Measurements from ENCODE around the gene BIRC7.

Gene BIRC7

GRCh38 chr20:63268671-63269439, 33.1 kb downstream of the BIRC7 start:
- DNase-seq, result no peak

GRCh38 chr20:63269724-63270123, 34.0 kb downstream of the BIRC7 start:
- DNase-seq, result no peak

GRCh38 chr20:63270606-63271325, 35.1 kb downstream of the BIRC7 start:
- no peak for DNase-seq

- DNase-seq, result peak; percentile 75 to 86 (median 83)
These were observed 36.7 kb downstream of the BIRC7 start, which contains the start of gene ARFGAP1 for GRCh38 chr20:63272105-63273058. ARFGAP1 (plus strand) TSS chr20:63272813; CDS start chr20:63275581, 2,768 bp downstream.

- DNase-seq, result no peak
These were observed 37.4 kb downstream of the BIRC7 start for GRCh38 chr20:63273059-63273579.

GRCh38 chr20:63273635-63274380, 38.1 kb downstream of the BIRC7 start:
- DNase-seq, result no peak

- no peak for DNase-seq
These were observed 38.9 kb downstream of the BIRC7 start for GRCh38 chr20:63274381-63275228.

DNA sequence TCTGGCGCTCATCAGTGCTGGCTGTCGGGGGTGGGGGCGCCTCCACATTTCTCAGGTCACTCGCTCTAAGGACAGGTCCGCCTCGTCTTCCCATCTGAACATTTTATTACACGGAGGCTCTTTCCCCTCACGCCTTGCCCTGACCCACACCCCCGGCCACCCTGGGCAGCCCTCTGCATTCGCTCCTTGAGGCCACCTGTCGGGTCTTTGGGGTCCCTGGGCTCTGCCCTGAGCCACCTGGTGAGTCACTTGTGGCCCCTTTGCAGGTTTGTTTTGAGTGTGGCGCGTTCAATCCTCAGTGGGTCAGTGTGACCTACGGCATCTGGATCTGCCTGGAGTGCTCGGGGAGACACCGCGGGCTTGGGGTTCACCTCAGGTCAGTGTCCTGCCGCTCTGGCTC, 40.1 kb downstream of the BIRC7 start:
- DNase-seq, result no peak

- no peak for DNase-seq
These were observed 41.3 kb downstream of the BIRC7 start for GRCh38 chr20:63276956-63277355.

- DNase-seq, result no peak
These were observed 42.0 kb downstream of the BIRC7 start for GRCh38 chr20:63277466-63278272.

GRCh38 chr20:63278661-63279060, 43.0 kb downstream of the BIRC7 start:
- DNase-seq, result no peak

- DNase-seq, result no peak
These were observed 44.2 kb downstream of the BIRC7 start for GRCh38 chr20:63279931-63280330.

- no peak for DNase-seq
These were observed 44.7 kb downstream of the BIRC7 start for GRCh38 chr20:63280371-63280770.

- no peak for DNase-seq
These were observed 45.3 kb downstream of the BIRC7 start for GRCh38 chr20:63280929-63281545.

- DNase-seq, result no peak
These were observed 46.3 kb downstream of the BIRC7 start for GRCh38 chr20:63281742-63282665.

DNA sequence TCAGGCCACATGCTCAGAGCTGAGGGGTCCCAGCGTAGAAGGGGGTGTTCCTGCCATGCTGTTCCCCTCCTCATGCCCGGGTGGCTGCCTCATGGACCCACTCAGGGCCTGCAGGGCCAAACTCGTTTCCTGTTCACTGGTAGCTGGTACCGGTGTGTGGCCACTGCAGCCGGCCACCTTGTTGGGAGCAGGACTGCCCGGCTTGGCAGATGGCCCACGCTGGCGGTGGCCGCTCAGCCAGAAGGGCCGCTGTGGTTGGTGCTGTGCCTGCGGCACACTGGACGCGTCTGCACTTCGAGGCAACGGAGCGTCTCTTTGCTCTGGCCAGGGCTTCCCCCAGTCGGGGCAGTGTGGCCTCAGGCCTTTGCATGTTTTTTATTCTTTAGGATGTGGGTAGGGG, 47.2 kb downstream of the BIRC7 start:
- DNase-seq, result no peak

- DNase-seq, result no peak
These were observed 47.8 kb downstream of the BIRC7 start for GRCh38 chr20:63283397-63284082.

GRCh38 chr20:63284083-63284440, 48.4 kb downstream of the BIRC7 start:
- DNase-seq, result peak in 1 of 5 donors; percentile 38

All from T-helper 1 cell (primary cell).